GM18520 (cell line): ENCODE data around the gene THSD4.

Experiments
- ATAC-seq: cut with Tn5 transposase; IDR thresholded peaks from one replicate; pipeline ENCODE4 v1.9.1; 2021; ENCODE audit not compliant: unreplicated experiment

THSD4 gene

GRCh38 chr15:71341811-71342550 lies 226.7 kb downstream of the THSD4 start:
- no peak for ATAC-seq

DNA sequence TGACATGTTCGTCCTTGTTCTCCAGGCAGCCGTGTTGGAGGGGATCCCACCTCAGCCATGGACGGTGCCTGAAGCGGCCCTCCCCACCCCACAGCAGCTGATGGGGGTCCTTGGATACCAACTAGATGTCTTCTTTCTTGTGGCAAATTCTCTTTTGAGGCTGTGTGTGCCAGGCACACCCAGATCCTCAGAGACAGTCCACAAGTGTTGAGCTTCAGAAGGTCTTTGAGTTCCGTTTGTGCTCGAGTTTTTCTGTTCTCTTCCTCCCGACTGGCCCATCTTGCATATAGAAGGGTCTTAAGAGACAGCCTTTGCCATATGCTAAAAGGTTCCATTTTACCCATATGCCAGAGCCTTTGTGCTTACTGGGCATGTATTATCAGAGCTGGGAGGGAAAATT lies 227.4 kb downstream of the THSD4 start:
- no peak for ATAC-seq

- no peak for ATAC-seq
Measured at GRCh38 chr15:71344316-71344715, 229.0 kb downstream of the THSD4 start.

DNA sequence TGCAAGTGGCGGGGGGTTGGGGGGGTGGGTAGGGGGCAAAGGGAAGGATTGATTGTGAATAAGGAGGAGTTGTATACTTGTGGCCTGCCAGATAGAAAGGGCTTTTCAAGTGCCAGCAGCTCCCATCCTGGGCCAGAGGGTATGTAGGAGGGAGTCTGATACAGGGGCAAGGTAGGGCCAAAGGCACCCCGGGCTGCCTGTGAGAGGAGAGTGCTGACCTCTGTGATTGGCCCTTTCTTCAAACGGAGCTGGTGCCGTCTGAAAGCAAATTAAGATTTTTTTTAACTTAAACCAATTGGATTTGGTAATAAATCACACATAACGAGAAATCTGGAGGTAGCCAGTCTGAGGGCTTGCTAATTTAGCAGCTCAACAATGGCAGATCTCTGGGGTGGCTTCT lies 229.9 kb downstream of the THSD4 start:
- no peak for ATAC-seq

DNA sequence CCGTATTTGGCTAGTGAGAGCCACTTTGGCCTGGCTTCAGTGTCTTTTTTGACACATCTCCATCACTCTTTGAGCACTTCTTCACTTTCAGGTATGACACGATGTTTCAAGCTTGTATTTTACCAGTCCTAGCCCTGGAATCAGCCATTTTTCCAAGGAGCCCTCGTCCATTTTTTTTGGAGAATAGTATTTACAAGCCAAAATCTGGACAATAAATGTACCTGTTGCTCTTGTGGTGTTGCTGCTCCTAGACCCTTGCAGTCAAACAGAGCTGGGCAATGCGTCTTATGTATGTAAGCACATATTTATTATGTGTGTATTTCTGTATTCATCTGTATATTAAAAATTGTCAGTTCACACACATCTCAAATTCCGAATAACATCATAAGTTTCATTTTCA lies 231.2 kb downstream of the THSD4 start:
- no peak for ATAC-seq

DNA sequence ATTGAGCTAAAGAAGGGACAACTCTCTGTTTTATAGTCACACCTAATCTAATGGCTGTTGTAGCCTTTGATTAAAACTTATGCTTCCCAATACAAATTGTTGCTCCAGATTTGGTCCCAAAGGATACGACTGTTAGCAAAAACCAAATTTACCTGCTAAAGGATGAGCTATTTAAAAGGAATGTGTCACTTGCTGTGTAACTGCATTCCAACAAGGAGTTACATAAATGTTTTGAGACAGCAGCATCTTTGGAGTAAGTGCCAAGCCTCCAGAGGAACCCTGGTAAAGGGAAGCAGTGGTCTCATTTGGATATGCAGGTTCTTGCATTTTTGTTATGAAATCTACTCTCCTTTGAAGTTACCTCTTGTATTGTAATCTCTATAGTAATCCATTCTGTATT lies 233.3 kb downstream of the THSD4 start:
- no peak for ATAC-seq

DNA sequence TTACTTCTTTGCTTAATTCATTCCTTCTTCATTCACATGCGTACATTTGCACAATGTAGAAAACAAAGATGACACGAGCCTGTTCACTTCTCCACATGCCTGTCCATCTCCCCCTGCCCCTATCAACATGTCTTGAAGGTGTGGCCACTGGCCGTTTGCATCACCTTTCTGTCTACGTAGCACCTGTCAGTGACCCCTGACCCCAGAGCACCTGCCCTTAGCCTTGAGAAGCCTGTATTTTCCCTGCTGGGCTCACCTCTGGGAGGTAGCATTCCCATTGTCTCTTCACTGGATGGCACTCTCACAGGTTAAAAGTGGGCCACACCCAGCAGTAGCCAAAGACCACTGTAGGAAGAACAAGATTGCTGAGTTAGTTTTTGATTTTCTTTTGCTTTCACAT lies 234.1 kb downstream of the THSD4 start:
- no peak for ATAC-seq

DNA sequence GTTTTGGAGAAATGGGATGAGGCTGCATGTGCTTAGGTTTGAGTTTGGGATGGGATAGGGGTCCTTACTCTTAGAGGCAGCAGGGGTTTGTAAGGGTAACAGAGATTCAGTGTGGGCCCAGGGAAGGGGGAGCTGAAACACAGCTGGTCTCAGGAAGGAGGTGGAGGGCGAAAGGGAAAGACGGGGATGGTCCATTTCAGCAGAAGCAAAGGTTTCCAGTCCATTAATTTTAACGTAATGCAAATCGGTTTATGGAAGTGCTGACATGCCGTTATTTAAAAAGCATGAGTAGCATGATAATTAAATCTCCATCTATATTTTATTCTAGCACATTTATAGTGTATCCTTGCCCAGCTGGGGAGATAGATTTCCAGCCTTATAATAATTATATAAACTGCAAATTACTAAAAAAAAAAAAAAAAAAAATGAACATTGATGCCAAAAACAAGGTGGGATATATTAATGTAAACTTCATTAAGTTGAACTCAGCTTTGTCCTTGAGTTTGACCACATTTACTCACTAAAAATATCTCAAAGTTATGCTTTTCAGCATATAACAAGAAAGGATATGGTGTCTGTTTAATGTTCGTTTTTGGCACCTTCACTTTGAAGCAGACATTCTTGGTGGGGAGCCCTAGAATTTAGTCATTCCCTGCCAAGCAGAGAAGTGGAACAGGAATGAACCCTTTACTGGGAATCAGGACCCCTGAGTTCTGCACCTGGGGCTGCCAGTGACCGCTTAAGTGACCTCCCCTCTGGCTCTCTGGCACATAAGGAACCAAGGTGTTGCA lies 234.7 kb downstream of the THSD4 start:
- ATAC-seq = no peak

DNA sequence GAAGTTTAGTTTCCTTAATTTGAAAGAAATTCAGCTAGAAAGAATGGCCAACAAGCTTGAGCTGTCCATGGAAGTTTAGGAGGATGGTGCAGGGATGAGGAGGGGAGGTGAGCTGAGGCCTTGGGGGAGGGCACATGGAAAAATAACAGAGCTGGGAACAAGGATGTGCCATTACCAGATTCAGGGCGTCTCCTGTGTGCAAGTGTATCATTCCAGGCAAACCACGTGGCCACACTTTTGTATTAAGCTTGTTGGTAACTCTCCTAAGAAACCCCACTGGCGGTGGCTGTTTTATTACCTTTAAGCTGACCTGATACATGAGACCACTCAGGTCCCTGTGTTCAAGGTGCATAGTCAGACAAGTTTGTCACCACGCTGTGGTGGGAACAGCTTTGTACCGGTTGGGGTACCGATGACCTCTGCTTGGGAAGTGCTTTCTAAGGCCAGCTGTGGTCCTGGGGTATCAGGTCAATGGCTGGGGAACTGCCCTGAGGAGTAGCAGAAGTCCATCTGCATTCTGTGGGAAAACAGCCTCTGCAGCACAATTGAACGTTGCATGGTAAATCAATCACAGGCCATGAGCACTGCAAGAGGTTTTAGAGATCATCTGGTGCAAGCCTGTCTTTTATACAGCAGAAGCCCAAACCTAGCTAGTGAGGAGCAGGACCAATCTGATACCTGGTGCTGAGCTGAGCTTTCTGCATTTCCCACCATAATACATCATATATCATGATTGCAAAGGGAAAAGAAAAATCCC lies 235.5 kb downstream of the THSD4 start:
- ATAC-seq = no peak

- no peak for ATAC-seq
Measured at GRCh38 chr15:71352125-71352524, 236.9 kb downstream of the THSD4 start.

- ATAC-seq = no peak
Measured at GRCh38 chr15:71352765-71353164, 237.5 kb downstream of the THSD4 start.

DNA sequence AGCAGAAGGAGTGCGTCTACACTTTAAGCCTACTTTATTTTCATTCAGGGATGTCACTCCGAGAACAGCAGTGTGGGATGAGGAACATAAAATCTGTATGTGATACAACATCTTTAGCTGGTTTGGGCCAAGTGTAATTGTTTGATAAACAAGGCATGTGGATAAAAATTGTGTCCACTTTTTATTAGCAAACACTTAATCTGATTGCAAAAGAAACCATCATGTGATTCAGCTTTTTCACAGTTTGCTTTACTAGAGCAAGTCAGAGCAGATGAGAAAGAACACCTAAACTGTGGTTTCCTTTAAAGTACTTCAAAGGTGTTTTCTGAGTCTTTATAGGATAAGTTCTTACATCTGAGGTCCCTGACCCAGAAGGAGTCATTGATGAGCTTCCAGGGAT lies 237.9 kb downstream of the THSD4 start:
- no peak for ATAC-seq

DNA sequence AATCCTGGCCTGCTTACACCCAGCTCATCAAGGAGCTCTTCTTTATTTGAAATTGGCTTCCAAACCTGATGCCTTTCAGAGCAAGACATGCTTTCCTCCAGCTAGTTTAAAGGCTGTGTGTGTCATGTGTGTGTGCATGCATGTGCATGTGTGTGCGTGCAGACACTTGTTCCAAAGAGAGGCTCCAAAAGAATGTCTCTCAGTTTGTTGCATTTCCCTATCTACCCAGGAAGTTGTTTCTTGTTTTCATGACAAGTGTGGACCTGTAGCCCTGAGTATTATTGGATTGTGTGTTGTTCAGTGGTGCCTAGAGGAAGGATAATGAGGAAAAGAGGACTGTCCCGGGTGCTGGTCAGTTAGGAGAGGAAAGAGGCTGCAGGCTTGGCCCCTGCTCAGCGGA lies 240.0 kb downstream of the THSD4 start:
- no peak for ATAC-seq

- ATAC-seq = no peak
Measured at GRCh38 chr15:71357321-71357732, 242.1 kb downstream of the THSD4 start.

GRCh38 chr15:71357967-71358366 lies 242.7 kb downstream of the THSD4 start:
- no peak for ATAC-seq

DNA sequence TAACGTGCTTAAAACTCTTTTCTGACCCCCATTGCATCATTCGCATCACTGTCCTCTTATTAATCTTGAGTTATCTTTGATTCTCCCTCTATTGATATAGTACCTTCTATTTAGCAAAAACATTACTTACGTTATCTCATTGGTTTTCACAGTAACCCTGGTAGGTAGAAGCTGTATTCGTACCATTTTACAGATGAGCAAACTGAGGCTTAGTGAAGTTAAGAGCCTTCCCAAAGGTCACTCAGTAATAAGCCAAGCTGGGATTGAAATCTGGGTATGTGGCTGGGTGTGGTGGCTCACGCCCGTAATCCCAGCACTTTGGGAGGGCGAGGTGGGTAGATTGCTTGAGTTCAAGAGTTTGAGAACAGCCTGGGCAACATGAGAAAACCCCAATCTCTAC lies 244.0 kb downstream of the THSD4 start:
- ATAC-seq = no peak

- no peak for ATAC-seq
Measured at GRCh38 chr15:71362556-71362955, 247.3 kb downstream of the THSD4 start.

DNA sequence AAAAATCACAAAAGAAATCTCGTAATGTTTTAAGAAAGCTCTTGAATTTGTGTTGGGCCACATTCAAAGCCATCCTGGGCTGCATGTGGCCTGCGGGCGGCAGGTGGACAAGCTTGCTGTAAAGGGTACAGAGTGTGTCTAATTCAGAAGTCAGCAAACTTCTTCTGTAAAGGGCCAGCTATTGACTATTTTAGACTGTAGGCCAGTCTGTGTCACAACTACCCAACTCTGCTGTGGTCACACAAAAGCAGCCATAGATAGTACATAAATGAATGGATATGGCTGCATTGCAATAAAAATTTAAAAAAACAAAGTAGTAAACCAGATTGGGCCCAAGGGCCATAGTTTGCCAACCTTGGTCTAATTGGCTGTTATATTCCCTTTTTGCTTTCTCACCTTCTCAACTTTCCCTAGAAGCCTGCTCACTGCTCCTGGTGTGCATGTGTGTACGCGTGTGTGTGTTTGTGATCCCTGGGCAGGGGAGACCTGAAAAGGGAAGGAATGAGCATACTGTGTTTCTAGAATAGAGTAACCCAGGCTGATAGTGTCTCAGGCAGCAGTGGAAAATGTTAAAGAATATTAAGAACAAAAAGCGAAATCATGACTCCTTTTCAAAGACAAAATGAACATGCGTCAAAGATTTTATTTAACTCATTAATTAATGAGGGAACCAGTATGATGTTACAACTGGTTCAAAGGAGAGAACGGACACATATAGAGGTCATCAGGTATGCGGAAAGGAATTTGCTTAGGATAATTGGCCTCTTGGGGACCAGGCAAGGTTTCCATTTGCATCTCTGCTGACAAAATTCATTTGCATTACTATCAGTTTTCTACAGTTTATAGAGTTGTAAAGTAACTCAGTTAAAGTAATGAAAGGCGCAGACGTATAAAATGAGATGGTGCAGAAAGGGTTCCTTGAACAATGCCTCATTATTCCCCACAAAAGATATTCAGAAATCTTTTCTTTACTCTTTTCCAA lies 248.0 kb downstream of the THSD4 start:
- no peak for ATAC-seq

- no peak for ATAC-seq
Measured at GRCh38 chr15:71364117-71364584, 248.9 kb downstream of the THSD4 start.

- ATAC-seq = no peak
Measured at GRCh38 chr15:71366522-71366921, 251.3 kb downstream of the THSD4 start.
